GM12878 (cell line): Measurements from ENCODE around the gene SLC1A7. TPM values are rescaled to one million over a fixed set of nuclear protein-coding genes. Genes with fewer than 3 reads are reported as not detected.

ENCODE experiments used
- ATAC-seq: fragments of 200-7000 bp; cut with Tn5 transposase; 3 replicates; pipeline ENCODE4 v1.9.1; 2020; ENCODE audit warnings: mild to moderate bottlenecking, moderate library complexity
- BruUV-seq: library from RNA; stranded (reverse); fragments of 400-500 nt; replicated peaks from 2 replicates; lab custom pipeline; 2021; lab: Mats Ljungman, UMichigan
- CTCF ChIA-PET: fragments of 300-600 bp; sonication (Branson Sonifier 250); formaldehyde crosslinking; extraction: SDS; loops from one replicate; lab custom pipeline; 2021; ENCODE audit warnings: inconsistent platforms; lab: Yijun Ruan, JAX
- POLR2A ChIA-PET: fragments of 350-600 bp; formaldehyde crosslinking; extraction: SDS; loops from one replicate; lab custom pipeline; 2021; ENCODE audit warnings: inconsistent platforms; lab: Charles Lee
- RAD21 ChIA-PET: fragments of 300-600 bp; sonication (Branson Sonifier 250); formaldehyde crosslinking; loops from one replicate; lab custom pipeline; 2023; ENCODE audit warnings: antibody characterized with exemption; ENCODE audit not compliant: unreplicated experiment; lab: Charles Lee
- SMC1A ChIA-PET: fragments of 300-600 bp; sonication (Branson Sonifier 250); formaldehyde crosslinking; loops from one replicate; lab custom pipeline; 2023; ENCODE audit not compliant: unreplicated experiment, uncharacterized antibody; lab: Charles Lee
- DNase-seq: peaks from one replicate; pipeline ENCODE4 v3.0.0-alpha.2; 2011; ENCODE audit warnings: low read depth, low spot score
- FAIRE-seq: peaks from 3 replicates; lab custom pipeline; 2011; peaks lifted over from hg19 to GRCh38; lab: Jason Lieb, UNC
- H2AFZ ChIP-seq: 2 replicates; pipeline ENCODE4 v1.6.0; 2011; ENCODE audit warnings: low read depth, low read length, control low read depth; ENCODE audit not compliant: control insufficient read depth
- H3K27ac ChIP-seq: 2 replicates; pipeline ENCODE4 v1.5.1; 2011; ENCODE audit warnings: control low read depth; ENCODE audit not compliant: control insufficient read depth, insufficient read depth
- H3K27me3 ChIP-seq, 2 experiments: replicated peaks in 1 of 2; 2 replicates each; pipeline versions ENCODE4 v1.6.0 to v1.6.1; 2011; ENCODE audit warnings: low read length in 1 of 2; ENCODE audit not compliant: control insufficient read depth in 2 of 2, insufficient read depth in 2 of 2
- H3K36me3 ChIP-seq, 2 experiments: 2 replicates each; pipeline ENCODE4 v1.5.1; 2011; ENCODE audit warnings: low read length in 1 of 2; ENCODE audit not compliant: control insufficient read depth in 2 of 2, insufficient read depth in 2 of 2
- H3K4me1 ChIP-seq: 2 replicates; pipeline ENCODE4 v1.6.1; 2011; ENCODE audit warnings: mild to moderate bottlenecking, low read length, moderate library complexity, mixed read lengths; ENCODE audit not compliant: control insufficient read depth, insufficient read depth
- H3K4me2 ChIP-seq: 2 replicates; pipeline ENCODE4 v1.6.0; 2011; ENCODE audit warnings: control low read depth; ENCODE audit not compliant: control insufficient read depth, insufficient read depth
- H3K4me3 ChIP-seq: fragments of 200-600 bp; sonication (generic); 2 replicates; pipeline ENCODE4 v1.5.1; 2016
- H3K79me2 ChIP-seq: 2 replicates; pipeline ENCODE4 v1.6.0; 2011; ENCODE audit warnings: low read length; ENCODE audit not compliant: control insufficient read depth, insufficient read depth
- H3K9ac ChIP-seq: 2 replicates; pipeline ENCODE4 v1.8.0; 2011; ENCODE audit warnings: low read length, control low read depth, mixed read lengths; ENCODE audit not compliant: control insufficient read depth, insufficient read depth
- H3K9me3 ChIP-seq: replicated peaks from 3 replicates; pipeline ENCODE4 v1.5.1; 2011; ENCODE audit warnings: mild to moderate bottlenecking, low read length; ENCODE audit not compliant: control insufficient read depth, insufficient read depth
- H4K20me1 ChIP-seq: 2 replicates; pipeline ENCODE4 v1.6.0; 2011; ENCODE audit not compliant: control insufficient read depth, insufficient read depth
- CBX5 ChIP-seq: sonication (generic); IDR thresholded peaks from 2 replicates; pipeline ENCODE4 v1.6.1; 2016; ENCODE audit warnings: low read depth, moderate library complexity, mild to moderate bottlenecking, inconsistent platforms
- PAX5 ChIP-seq: IDR thresholded peaks from 2 replicates; pipeline ENCODE4 v1.6.1; 2011; ENCODE audit warnings: low read depth, low read length, borderline replicate concordance
- RAD21 ChIP-seq: IDR thresholded peaks from 2 replicates; pipeline ENCODE4 v1.6.1; 2011; ENCODE audit warnings: mild to moderate bottlenecking, low read depth, low read length, moderate library complexity; ENCODE audit not compliant: insufficient read depth
- SREBF2 ChIP-seq: IDR thresholded peaks from 2 replicates; pipeline ENCODE4 v1.6.1; 2012; ENCODE audit warnings: mild to moderate bottlenecking, low read length
- STAT3 ChIP-seq: IDR thresholded peaks from 2 replicates; pipeline ENCODE4 v1.6.1; 2011; ENCODE audit warnings: low read depth, low read length, improper control_type of control experiment
- TCF12 ChIP-seq: IDR thresholded peaks from 2 replicates; pipeline ENCODE4 v1.6.1; 2011; ENCODE audit warnings: low read depth, mild to moderate bottlenecking, low read length
- ZNF217 ChIP-seq: fragments of 450-650 bp; IDR thresholded peaks from 2 replicates; pipeline ENCODE4 v1.6.1; 2017; ENCODE audit warnings: antibody characterized with exemption, mild to moderate bottlenecking
- in situ Hi-C: fragments of 300-500 bp; cut with MboI; formaldehyde crosslinking; loops from 9 replicates; pipeline ENCODE4 v1.14.3; 2018; ENCODE audit warnings: mixed read lengths
- intact Hi-C: fragments of 100-400 bp; cut with micrococcal nuclease; formaldehyde crosslinking; loops from one replicate; pipeline ENCODE4 v1.14.2; 2022; ENCODE audit not compliant: unreplicated experiment
- polyA plus RNA-seq, 11 experiments: library from polyadenylated mRNA; depleted of rRNA in 4 of 11; unstranded in 6 of 11; stranded (reverse) in 5 of 11; fragments of >200 nt; fragmentation: Nextera tagmentation in 4 of 11; fragmentation: Illumina TruSeq in 1 of 11; extraction: Ambion mirVana in 4 of 11; extraction: Trizol in 1 of 11; gene quantifications; 1 replicate in 1 of 11; 2 replicates in 10 of 11; pipeline versions ENCODE4 v1.2.1 to v1.2.3, GENCODE V29; 2011 to 2016; ENCODE audit warnings: inconsistent platforms in 2 of 11, missing spikeins in 2 of 11, low read depth in 1 of 11
- total RNA-seq, 4 experiments: library from RNA; depleted of rRNA in 3 of 4; stranded (reverse); fragments of >200 nt in 3 of 4; fragmentation: Illumina TruSeq in 1 of 4; extraction: Trizol in 1 of 4; gene quantifications; 2 replicates each; pipeline versions ENCODE4 v1.2.1 to v1.2.3, GENCODE V29; 2013 to 2021
- TF ChIP-seq, protein P1 (sequence below): fragments of 450-650 bp; IDR thresholded peaks from 2 replicates; pipeline ENCODE4 v1.6.1; 2017; ENCODE audit warnings: mild to moderate bottlenecking, moderate library complexity
- TF ChIP-seq, protein P2 (sequence below): fragments of 450-650 bp; IDR thresholded peaks from 2 replicates; pipeline ENCODE4 v1.6.1; 2017; ENCODE audit warnings: borderline replicate concordance

SLC1A7 gene
- total and polyA plus RNA-seq, 10 of the 15 experiments (the other 5 are each of a cell fraction or from before 2014, with no cell fraction given), result not detected

DNA sequence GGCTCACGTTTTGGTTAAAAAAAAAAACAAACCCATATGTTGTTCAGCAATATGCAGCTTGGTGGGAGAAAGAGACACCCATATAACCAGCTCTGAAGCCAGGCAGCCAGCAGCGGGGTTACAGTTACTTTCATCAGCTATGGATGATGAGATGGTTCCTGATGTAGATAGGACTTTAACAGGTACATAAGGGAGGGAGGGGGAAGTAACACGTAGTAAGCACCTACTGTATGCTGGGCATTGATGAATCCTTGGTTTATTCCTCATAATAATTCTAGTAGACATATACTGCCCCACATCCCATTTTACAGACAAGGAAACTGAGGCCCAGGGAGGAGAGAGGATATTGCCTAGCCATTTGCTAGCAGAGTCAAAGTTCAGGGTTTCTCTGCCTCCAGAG is 2.0 kb downstream of the SLC1A7 start (continued):
- TF ChIP-seq, protein P1, sequence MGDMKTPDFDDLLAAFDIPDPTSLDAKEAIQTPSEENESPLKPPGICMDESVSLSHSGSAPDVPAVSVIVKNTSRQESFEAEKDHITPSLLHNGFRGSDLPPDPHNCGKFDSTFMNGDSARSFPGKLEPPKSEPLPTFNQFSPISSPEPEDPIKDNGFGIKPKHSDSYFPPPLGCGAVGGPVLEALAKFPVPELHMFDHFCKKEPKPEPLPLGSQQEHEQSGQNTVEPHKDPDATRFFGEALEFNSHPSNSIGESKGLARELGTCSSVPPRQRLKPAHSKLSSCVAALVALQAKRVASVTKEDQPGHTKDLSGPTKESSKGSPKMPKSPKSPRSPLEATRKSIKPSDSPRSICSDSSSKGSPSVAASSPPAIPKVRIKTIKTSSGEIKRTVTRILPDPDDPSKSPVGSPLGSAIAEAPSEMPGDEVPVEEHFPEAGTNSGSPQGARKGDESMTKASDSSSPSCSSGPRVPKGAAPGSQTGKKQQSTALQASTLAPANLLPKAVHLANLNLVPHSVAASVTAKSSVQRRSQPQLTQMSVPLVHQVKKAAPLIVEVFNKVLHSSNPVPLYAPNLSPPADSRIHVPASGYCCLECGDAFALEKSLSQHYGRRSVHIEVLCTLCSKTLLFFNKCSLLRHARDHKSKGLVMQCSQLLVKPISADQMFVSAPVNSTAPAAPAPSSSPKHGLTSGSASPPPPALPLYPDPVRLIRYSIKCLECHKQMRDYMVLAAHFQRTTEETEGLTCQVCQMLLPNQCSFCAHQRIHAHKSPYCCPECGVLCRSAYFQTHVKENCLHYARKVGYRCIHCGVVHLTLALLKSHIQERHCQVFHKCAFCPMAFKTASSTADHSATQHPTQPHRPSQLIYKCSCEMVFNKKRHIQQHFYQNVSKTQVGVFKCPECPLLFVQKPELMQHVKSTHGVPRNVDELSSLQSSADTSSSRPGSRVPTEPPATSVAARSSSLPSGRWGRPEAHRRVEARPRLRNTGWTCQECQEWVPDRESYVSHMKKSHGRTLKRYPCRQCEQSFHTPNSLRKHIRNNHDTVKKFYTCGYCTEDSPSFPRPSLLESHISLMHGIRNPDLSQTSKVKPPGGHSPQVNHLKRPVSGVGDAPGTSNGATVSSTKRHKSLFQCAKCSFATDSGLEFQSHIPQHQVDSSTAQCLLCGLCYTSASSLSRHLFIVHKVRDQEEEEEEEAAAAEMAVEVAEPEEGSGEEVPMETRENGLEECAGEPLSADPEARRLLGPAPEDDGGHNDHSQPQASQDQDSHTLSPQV, result no peak

DNA sequence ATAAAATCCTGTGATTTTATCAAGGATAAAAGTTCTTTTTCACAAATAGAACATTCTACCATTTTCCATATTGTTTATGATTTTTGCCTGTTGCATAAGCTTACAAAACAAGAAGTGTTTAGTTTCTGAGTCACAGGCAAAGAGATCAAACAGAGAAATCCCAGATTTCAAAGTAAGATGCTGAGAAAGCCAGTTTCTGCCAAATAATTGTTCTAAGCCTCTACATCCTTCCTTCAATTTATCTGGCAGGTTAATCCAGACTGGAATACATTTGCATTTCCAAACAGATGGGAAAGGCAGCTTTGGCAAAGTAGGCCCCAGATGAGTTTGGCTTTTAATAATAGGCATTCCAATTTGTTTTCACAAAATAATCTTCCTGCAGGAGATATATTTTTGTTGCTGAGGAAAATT is 2.5 kb downstream of the SLC1A7 start:
- BruUV-seq, result no TSS peak
- in situ Hi-C loops, result no loop called here

More for the DNA sequence above, 2.5 kb downstream of the SLC1A7 start:
- Histone ChIP-seq H2AFZ (no peak overlapping the region), H3K9me3 (no peaks in the 10 kb centered on the region; the same call in 2 of the 3 replicates), H3K9ac (no peak overlapping the region)
- FAIRE-seq, result no peak
- SMC1A ChIA-PET, result no interaction called here
- intact Hi-C loops, result no loop called here
- DNase-seq, result no peak
- TF ChIP-seq CBX5 (no peak), ZNF217 (no peak), SREBF2 (no peak), RAD21 (no peak), PAX5 (no peak), STAT3 (no peak), TCF12 (no peak)
- TF ChIP-seq, protein P2, sequence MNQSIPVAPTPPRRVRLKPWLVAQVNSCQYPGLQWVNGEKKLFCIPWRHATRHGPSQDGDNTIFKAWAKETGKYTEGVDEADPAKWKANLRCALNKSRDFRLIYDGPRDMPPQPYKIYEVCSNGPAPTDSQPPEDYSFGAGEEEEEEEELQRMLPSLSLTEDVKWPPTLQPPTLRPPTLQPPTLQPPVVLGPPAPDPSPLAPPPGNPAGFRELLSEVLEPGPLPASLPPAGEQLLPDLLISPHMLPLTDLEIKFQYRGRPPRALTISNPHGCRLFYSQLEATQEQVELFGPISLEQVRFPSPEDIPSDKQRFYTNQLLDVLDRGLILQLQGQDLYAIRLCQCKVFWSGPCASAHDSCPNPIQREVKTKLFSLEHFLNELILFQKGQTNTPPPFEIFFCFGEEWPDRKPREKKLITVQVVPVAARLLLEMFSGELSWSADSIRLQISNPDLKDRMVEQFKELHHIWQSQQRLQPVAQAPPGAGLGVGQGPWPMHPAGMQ, result no peak
- TF ChIP-seq, all 136 proteins: peak for 0
- ChIA-PET RAD21 (no interaction called here), POLR2A (no interaction called here), CTCF (interaction anchor here (0.8 to 1.1 kb wide), 2 partner anchors 13 to 15 kb away, joined by 3 read pairs; no protein-coding TSS in a partner anchor)
- H3K27ac ChIP-seq, result no peak overlapping the region
- no peaks in the 10 kb centered on the region for H4K20me1 ChIP-seq
- H3K36me3 ChIP-seq, result no peaks in the 10 kb centered on the region
- no peaks in the 10 kb centered on the region; a peak in 1 of 4 replicates for H3K27me3 ChIP-seq
- no peak for ATAC-seq
- H3K4me1 ChIP-seq, result no peaks in the 10 kb centered on the region
- H3K79me2 ChIP-seq, result no peaks in the 10 kb centered on the region
- no peak overlapping the region for H3K4me3 ChIP-seq
- H3K4me2 ChIP-seq, result no peak overlapping the region
